GM18907 (cell line): ENCODE data around the gene ADARB2.
A peak's percentile ranks its signal among the peaks of the same experiment; 100 is the strongest.
"Not testable (repeated sequence)": the region's sequence is repeated elsewhere in the genome, so short reads cannot be mapped to it uniquely, and the experiment has no call there.

ENCODE experiments used
- ATAC-seq: cut with Tn5 transposase; IDR thresholded peaks from one replicate; pipeline ENCODE4 v1.9.1; 2021; ENCODE audit warnings: mild to moderate bottlenecking, moderate library complexity; ENCODE audit not compliant: unreplicated experiment

Gene ADARB2

GRCh38 chr10:1474376-1475097, 262.8 kb downstream of the ADARB2 start:
- ATAC-seq, result no peak

- ATAC-seq, result no peak
Observed at GRCh38 chr10:1473874-1474273, 263.5 kb downstream of the ADARB2 start.

- ATAC-seq, result no peak
Observed at GRCh38 chr10:1472178-1472958, 265.0 kb downstream of the ADARB2 start.

- no peak for ATAC-seq
Observed at GRCh38 chr10:1468811-1469210, 268.5 kb downstream of the ADARB2 start.

- ATAC-seq, result no peak
Observed at GRCh38 chr10:1467334-1468076, 269.8 kb downstream of the ADARB2 start.

- ATAC-seq, result no peak
Observed at GRCh38 chr10:1465993-1466764, 271.1 kb downstream of the ADARB2 start.

GRCh38 chr10:1465418-1465911, 271.9 kb downstream of the ADARB2 start:
- peak; percentile 68 for ATAC-seq

GRCh38 chr10:1464881-1465417, 272.4 kb downstream of the ADARB2 start:
- peak; percentile 16 for ATAC-seq

- not testable (repeated sequence) for ATAC-seq
Observed at GRCh38 chr10:1463971-1464370, 273.4 kb downstream of the ADARB2 start.

- ATAC-seq, result no peak
Observed at GRCh38 chr10:1462994-1463633, 274.2 kb downstream of the ADARB2 start.

- no peak for ATAC-seq
Observed at GRCh38 chr10:1462521-1462920, 274.8 kb downstream of the ADARB2 start.

- ATAC-seq, result no peak
Observed at GRCh38 chr10:1462032-1462431, 275.3 kb downstream of the ADARB2 start.

GRCh38 chr10:1461016-1461415, 276.3 kb downstream of the ADARB2 start:
- no peak for ATAC-seq

- ATAC-seq, result not testable (repeated sequence)
Observed at GRCh38 chr10:1459664-1460063, 277.7 kb downstream of the ADARB2 start.

- ATAC-seq, result peak; percentile 31
Observed at GRCh38 chr10:1454951-1455350, 282.4 kb downstream of the ADARB2 start.

- ATAC-seq, result peak; percentile 99
Observed at GRCh38 chr10:1454428-1454827, 282.9 kb downstream of the ADARB2 start.

GRCh38 chr10:1452777-1453176, 284.5 kb downstream of the ADARB2 start:
- ATAC-seq, result no peak

- ATAC-seq, result no peak
Observed at GRCh38 chr10:1451941-1452340, 285.4 kb downstream of the ADARB2 start.

- ATAC-seq, result no peak
Observed at GRCh38 chr10:1451362-1451888, 285.9 kb downstream of the ADARB2 start.
